Measurements from ENCODE around the gene EXOC3.
A peak's percentile ranks its signal among the peaks of the same experiment; 100 is the strongest.

The EXOC3 gene

DNA sequence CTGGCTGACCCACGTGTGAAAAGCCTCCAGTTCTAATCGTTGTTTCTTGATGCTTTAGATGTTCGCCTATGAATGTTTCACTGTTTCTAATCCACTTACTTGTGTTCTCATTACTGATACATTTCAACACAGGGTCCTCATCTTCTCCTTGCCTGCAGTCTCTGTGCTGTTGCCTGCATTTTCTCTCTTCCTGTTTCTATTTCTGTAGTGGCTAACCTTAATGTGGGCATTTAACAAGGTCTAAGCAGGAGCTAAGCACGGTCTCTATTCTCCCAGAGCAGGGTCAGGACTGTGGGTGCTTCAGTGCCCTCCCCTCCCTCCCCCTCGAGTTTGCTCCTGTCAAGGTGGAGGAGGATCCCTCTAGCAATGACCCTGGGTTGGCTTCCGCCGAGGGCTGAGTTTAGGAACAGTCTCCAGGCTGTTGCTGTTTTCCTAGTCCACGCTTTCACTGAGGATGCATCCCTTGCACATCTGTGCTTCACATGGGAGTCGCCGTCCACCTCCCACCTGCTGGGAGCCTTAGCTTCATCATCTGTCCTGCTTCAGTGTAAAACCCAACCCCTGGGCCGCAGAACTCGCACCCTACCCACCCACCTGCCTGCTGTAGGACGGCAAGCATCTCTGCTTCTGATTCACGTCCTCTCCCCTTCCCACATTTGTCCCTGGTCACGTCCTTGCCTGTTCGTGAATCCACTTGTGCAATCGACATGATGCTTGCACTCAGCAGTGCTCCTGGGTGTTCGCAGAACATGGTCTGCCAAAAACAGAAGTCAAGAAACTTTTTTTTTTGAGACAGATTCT, 2.4 kb upstream of the EXOC3 start:
- DNase-seq: no peak

DNA sequence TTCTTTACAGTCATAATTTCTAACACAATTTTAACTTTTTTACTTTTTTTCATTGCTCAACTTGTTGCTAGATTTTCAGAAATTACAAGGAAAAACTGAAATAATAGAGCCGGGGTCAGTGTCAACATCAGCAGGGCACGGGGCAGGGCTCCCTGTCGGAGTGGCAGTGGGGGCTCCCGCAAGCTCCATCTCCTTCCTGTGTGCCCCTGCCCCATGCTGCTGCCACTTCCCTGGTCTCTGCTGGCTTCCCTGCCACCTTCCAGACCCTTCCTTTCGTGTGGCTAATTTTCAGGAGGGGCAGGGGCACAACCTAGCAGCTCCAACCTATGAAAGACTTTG, 1.0 kb upstream of the EXOC3 start:
- DNase-seq: no peak

DNA sequence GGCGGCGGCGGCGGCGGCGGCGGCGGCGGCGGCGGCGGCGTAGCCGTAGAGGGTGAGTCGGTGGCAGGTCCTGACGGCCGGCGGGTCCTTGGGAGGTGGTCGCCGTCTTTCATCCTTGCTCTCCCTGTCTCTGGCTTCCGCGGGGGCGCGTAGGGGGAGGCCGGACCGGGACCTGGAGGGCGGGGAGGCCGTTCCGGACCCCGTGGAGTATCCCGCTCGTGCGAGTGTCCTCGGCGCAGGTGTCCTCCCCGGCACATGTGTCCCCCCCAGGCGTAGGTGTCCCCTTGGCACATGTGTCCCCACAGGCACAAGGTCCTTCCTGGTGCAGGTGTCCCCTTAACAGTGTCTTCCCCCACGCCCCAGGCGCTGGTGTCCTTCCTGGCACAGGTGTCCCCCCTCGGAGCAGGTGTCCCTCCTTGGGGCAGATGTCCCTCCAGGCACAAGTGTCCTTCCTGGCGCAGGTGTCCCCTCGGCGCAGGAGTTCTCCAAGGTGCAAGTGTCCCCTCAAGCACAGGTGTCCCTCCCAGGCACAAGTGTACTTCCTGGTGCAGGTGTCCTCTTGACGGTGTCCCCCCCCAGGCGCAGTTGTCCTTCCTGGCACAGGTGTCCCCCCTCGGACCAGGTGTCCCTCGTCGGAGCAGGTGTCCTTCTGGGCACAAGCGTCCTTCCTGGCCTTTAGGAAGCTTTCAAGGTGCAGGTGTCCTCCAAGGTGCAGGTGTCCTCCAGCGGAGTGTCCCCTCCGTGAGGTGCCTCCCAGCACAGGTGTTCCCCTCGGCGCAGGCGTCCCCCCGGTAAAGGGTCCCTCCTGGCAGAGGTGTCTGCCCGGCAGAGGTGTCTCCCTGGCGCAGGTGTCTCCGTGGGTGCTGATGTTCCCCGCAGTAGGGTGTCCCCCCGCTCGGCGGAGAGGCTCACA, 519 bp downstream of the EXOC3 start:
- DNase-seq: peak; percentile 34

DNA sequence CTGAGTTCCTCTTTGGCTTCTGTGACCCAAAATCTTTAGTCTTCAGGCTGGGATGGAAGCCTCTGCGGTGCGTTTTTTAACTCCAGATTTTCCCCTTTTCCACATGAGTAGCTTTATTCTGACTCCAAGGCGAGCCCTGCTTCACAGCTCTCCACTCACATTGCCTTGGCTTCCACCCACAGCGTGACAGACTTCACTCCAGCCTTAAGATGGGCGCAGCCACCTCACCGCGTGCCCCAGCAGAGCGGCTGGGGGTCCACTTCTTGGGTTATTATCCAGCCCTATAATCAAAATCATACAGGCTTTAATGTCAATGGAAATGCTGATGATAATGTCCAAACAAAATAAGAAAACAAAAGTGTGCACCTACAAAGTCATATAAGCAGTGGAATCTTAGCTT, 1.2 kb downstream of the EXOC3 start:
- no peak for DNase-seq

DNA sequence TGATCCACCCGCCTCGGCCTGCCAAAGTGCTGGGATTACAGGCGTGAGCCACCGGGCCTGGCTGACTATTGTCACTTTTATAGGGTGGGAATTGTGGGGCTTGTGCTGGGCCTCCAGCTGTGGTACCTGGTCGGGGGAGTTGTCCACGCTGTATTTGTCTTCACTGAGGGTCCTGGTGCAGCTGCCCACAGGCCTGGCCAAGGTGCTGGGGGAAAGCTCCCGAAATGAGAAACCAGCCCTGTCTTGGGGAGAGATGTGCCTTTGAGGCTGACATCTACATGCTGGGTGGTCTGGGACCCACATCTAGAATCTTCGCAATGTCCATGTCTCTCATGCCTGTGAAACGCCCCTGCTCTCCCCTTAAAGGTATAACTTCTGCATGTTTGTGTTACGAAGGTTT, 2.6 kb downstream of the EXOC3 start:
- no peak for DNase-seq

DNA sequence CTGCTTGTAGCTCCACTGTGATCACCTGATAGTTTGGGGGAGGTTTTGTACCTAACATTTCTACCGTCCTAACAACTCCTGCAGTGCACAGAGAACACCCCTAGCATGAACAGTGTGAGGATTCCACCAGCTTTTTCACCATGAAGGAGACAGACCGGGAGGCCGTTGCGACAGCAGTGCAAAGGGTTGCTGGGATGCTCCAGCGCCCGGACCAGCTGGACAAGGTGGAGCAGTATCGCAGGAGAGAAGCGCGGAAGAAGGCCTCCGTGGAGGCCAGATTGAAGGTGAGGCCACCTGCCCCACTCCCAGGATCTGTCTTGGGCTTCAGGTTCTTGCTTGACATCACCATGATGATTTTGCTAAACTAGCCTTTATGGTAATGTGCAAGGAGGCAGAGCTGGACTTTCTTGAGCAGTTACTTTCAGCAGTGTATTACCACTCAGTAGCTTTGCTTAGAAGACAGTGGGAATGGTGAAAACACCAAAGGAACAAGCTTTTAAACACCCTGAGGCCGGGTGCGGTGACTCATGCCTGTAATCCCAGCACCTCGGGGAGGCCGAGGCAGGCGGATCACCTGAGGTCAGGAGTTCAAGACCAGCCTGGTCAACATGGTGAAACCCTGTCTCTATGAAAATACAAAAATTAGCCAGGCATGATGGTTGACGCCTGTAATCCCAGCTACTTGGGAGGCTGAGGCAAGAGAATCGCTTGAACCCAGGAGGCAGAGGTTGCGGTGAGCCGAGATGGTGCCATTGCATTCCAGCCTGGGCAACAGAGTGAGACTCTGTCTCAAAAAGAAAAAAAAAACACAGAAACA, 3.3 kb downstream of the EXOC3 start:
- DNase-seq: no peak

DNA sequence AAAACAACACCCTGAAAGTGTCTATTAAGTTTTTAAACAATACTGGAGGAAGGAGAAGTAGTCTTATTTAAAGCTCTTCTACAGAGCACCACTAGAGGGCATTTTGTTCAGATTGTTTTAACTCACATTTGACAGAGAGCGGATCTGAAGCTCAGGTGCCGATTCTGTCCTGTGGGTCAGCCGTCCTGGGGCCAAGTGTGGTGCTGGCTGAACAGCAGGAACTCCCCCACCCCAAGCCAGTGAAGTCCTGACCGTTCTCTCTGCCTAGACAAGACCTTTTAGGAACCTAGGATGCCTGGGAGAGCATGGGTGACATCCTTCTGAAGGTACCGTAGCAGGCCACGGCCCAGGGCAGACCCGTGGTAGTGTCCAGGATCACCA, 3.9 kb downstream of the EXOC3 start:
- DNase-seq: peak; percentile 80

DNA sequence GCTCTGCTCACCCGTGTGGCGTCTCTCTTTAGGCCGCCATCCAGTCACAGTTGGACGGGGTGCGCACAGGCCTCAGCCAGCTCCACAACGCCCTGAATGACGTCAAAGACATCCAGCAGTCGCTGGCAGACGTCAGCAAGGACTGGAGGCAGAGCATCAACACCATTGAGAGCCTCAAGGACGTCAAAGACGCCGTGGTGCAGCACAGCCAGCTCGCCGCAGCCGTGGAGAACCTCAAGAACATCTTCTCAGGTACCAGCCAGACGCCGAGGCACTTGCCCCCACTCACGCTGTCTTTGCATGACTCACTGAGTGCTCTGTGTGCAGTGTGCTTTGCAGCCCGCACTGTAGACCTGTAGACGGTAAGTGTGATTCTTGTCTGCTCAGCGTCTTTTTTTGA, 4.5 kb downstream of the EXOC3 start:
- no peak for DNase-seq

DNA sequence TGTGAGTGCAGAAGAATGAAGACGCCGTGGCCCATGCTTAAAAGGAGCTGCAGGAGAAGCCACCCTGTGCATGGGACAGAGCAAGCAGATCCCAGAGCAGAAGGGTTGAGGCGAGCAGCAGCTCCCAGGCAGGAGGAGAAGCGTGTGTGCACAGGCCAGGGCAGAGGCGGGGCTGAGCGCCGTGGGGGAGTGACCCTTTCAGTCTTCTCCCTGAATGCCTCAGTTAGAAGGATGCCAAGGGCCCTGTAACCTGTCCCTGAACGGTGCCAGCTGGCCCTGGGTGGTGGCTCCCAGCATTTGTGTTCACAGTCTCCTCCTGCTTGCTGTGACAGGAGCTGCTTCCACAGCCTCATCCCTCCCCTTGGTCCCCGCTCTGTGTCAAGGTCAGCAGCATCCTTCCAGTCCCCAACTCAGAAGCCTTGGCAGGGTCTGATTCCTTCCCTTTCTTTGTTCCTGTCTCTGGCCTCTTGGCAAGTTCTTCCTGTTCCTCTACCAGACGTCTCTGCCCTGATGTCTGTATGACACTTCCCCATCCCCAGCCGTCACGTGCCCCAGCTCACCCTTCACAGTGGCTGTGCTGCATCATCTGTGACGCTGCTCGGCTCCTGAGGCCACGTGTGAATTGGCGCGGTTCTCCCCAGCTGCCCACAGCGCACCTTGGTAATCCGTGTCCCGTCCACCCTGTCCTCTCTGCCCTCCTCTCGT, 5.2 kb downstream of the EXOC3 start:
- no peak for DNase-seq

DNA sequence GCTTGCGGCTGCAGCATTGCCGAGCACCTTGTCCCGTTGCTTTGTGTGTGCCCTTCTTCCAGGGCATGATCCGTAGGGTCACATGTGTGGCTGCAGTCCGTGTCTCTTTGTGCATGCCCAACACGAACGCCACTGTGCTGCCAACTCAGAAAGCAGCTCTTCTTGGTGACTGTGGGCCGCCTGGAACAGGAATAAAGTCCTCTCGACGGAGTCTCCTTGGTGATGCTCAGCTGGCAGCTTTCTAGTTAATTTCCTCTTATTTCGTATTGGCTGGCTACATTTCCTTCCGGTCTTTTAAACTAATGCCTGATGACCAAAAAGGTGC, 5.8 kb downstream of the EXOC3 start:
- DNase-seq: no peak

DNA sequence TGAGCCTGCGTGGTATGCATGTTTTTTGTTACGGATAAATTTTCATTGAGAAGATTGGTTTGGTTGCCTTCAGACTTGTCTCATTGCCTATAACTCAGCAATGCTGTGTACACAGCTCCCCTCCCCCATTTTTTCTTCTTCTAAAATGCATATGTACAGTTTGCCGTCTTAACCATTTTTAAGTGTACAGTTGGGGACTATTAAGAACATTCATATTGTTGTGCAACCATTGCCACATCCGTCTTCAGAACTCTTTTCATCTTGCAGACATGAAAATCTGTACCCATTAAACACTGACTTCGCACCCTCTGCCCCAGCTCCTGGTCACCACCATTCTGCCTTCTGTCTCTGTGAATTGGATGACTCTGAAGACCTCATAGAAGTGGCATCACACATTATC, 6.2 kb downstream of the EXOC3 start:
- DNase-seq: no peak

DNA sequence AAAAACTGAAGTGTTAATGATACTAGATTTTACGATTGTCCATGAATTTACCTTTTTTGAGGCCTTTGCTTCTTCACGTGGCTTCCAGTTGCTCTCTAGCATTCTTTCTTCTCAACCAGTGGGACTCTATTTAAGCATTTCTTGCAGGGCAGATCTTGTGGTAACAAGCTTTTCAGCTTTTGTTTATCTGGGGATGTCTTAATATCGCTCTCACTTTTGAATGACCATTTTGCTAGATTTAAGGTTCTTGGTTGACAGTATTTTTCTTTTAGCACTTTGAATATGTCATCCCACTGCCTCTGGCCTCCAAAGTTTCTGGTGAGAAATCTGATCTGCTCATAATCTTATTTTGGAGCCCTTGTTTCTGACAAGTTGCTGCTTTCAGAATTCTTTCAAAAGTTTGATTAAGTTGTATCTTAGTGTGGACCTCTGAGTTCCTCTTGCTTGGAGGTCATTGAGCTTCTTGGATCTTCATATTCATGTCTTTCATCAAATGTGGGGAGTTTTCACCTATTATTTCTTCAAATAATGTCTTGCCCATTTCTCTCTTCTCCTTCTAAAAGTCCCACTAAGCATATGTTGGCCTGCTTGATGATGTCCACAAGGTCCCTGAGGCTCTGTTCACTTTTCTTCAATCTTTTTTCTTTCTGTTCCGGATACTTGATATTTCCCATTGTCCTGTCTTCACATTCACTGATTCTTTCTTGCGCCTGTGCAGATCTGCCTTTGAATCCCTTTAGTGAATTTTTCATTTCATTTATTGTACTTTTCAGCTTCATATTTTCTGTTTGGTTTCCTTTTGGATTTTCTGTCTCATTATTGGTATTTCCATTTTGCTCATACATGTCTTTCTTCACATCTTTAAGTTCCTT, 8.8 kb downstream of the EXOC3 start:
- DNase-seq: no peak

DNA sequence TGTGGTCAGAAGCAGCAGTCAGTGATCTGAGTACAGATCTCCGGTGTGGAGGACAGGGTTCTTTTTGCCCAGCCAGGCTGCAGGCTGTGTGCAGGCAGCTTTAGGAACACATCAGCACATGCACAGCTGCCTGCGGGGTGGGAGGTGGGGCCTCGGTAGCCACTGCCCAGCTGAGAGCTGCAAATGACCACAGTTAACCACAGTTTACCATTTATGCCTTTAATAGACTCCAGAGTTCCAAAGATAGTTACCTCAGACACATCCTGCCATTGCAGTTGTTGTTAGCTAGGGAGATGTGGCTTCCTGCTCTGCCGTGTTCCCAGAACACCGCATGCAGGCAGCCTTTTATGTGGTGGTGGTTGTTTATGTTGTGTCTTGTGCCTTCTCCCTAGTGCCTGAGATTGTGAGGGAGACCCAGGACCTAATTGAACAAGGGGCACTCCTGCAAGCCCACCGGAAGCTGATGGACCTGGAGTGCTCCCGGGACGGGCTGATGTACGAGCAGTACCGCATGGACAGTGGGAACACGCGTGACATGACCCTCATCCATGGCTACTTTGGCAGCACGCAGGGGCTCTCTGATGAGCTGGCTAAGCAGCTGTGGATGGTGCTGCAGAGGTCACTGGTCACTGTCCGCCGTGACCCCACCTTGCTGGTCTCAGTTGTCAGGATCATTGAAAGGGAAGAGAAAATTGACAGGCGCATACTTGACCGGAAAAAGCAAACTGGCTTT, 10.2 kb downstream of the EXOC3 start:
- DNase-seq: no peak

DNA sequence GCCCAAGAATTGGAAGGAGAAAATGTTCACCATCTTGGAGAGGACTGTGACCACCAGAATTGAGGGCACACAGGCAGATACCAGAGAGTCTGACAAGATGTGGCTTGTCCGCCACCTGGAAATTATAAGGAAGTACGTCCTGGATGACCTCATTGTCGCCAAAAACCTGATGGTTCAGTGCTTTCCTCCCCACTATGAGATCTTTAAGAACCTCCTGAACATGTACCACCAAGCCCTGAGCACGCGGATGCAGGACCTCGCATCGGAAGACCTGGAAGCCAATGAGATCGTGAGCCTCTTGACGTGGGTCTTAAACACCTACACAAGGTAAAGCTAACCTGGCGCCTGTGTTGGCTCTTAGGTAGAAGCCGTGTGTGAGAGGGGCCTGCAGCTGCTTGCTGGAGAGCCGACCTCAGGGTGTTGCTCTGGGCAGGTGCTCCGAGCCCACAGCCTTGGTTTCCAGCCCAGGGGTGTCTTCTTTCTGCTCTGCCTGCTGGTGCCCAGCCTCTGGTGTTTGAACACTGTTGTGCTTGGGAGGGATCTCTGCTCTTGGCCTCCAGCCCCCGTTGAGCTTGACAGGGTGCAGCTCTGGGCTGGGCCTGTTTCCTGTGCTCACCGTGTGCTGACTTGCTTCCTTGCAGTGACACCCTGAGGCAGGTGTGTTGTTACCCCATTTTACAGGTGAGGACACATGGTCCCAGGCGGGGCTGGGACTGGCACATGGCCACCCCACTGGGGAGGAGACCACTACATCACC, 10.9 kb downstream of the EXOC3 start:
- no peak for DNase-seq

DNA sequence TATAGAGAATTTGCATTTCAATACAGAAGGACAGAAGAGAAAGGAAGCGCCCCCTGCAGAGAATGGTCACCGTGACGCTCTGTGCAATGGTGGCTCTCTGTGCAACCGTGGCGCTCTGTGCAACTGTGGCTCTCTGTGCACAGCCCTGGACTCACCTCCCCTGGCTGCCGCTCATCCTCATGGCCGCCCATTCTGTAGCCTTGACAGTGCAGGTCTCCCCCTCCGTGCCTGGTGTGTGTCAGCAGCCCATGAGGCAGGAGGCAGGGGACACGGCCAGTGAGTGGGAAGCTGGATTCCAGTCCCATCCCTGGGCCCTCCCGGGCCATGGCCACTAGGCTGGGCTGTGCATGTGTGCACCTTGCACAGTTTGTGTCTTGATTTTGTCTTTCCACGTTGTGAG, 12.0 kb downstream of the EXOC3 start:
- DNase-seq: no peak

DNA sequence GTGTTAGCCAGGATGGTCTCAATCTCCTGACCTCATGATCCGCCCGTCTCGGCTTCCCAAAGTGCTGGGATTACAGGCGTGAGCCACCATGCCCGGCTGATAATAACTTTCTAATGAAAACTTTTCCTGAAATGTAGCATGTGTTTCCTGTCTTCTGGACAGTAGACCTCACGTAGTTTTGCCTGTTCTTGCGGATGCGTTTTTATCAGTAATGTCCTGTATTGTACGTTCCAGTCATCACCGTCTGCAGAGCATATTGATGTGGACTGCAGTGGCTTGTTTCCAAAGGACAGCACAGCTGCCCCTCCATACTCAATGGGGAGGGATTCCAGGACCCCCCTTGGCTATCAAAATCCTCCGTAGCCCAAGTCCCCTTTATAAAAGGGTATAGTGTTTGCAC, 12.8 kb downstream of the EXOC3 start:
- no peak for DNase-seq

DNA sequence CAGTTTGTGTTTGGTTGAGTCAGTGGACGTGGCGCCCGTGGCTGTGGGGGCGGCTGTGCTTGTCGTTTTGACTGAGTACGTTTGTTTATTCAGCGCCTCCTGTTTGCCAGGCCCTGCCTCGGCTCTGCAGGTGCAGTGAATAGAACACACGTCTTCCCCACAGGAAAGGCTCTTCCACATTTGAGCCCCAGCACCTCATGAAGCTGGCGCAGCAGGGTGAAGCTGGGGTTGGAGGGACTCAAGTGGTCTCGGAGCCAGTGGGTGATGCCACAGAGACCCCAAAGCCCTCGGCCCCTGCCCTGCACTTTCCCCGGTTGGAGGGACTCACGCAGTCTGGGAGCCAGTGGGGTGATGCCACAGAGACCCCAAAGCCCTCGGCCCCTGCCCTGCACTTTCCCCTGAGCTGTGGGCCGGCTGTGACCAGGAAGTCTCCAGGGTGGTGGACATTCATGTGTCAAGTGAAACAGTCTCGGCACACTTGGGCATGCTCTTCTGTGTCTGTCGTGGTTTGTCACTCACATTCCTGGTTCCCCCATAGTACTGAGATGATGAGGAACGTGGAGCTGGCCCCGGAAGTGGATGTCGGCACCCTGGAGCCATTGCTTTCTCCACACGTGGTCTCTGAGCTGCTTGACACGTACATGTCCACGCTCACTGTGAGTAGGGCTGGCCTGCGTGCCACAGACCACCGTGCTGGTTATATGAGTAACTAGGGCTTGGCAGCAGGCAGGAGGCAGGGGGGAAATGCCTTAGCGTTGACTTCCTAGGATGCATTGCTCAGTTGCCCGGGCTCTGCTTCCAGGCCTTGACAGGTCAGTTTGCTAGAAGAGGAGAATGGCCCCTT, 13.6 kb downstream of the EXOC3 start:
- DNase-seq: no peak

DNA sequence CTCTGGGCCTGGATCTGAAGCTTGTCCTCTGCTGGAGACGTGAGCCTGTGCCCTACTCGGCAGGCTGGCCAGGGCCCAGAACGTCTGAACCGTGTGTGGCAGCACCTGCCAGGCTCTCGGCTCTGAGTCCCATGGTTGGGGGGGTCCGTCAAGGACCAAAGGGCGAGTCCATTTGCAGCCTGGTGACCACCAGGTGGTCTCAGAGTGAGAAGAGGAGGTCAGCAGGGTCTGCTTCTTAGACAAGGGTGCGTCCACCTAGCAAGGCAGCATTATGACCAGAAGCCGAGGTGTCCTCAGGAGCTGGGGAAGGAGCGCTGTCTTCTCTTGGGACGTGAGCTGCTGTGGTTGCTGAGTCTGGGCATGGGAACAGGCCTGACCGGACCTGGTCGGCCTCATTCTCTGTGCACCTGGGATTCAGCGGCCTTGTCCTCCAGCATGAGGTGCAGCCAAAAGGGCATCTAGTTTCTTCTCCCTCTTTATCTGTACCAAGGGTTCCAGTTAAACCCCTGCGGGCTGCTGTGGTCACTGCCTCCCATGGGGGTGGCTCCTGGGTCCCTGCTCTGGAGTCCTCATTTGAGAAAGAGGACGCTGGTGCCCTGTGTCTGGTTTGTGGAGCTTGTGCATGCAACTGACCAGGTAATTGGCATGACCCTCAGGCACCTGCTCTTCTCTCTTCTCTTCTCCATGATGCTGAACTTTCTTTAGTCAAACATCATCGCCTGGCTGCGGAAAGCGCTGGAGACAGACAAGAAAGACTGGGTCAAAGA, 14.4 kb downstream of the EXOC3 start:
- DNase-seq: no peak

Measured in hematopoietic multipotent progenitor cell treated with erythropoietin and hydrocortisone succinate and interleukin-3 and kit ligand, for 6 days (in vitro differentiated cells).